SK-N-SH treated with all-trans-retinoic acid at 6 μM for 48 hours (cell line): ENCODE data around the gene DNTT.

Source experiments
- ATAC-seq: fragments of 200-7000 bp; cut with Tn5 transposase; 3 replicates; pipeline ENCODE4 v1.9.1; 2020; ENCODE audit warnings: mild to moderate bottlenecking, moderate library complexity
- ARNTL ChIP-seq: fragments of 450-650 bp; formaldehyde crosslinking; IDR thresholded peaks from 2 replicates; pipeline ENCODE4 v1.5.0; 2020; ENCODE audit warnings: low read depth, mild to moderate bottlenecking, moderate library complexity, borderline replicate concordance
- BACH2 ChIP-seq: fragments of 250-450 bp; sonication (Bioruptor Pico); IDR thresholded peaks from 2 replicates; pipeline ENCODE4 v1.9.0; 2021; ENCODE audit warnings: mild to moderate bottlenecking, borderline replicate concordance
- CREB5 ChIP-seq: fragments of 250-450 bp; sonication (Bioruptor Pico); IDR thresholded peaks from 2 replicates; pipeline ENCODE4 v1.5.1; 2020; ENCODE audit warnings: low read depth, mild to moderate bottlenecking, moderate library complexity
- CSDC2 ChIP-seq: fragments of 250-450 bp; sonication (Bioruptor Pico); IDR thresholded peaks from 2 replicates; pipeline ENCODE4 v1.5.0; 2020; ENCODE audit warnings: mild to moderate bottlenecking, moderate library complexity
- ESRRG ChIP-seq: fragments of 250-450 bp; sonication (Bioruptor Pico); IDR thresholded peaks from 2 replicates; pipeline ENCODE4 v1.6.1; 2021; ENCODE audit warnings: mild to moderate bottlenecking
- GLIS3 ChIP-seq: fragments of 250-450 bp; sonication (Bioruptor Pico); IDR thresholded peaks from 2 replicates; pipeline ENCODE4 v1.5.0; 2020; ENCODE audit warnings: mild to moderate bottlenecking, moderate library complexity
- ISL1 ChIP-seq: fragments of 250-450 bp; sonication (Bioruptor Pico); IDR thresholded peaks from 2 replicates; pipeline ENCODE4 v2.1.2; 2022; ENCODE audit warnings: mild to moderate bottlenecking, moderate library complexity
- PATZ1 ChIP-seq: fragments of 250-450 bp; sonication (Bioruptor Pico); IDR thresholded peaks from 2 replicates; pipeline ENCODE4 v1.8.0; 2020; ENCODE audit warnings: mild to moderate bottlenecking, moderate library complexity, borderline replicate concordance
- PPARA ChIP-seq: fragments of 250-450 bp; sonication (Bioruptor Pico); IDR thresholded peaks from 2 replicates; pipeline ENCODE4 v1.5.0; 2020; ENCODE audit warnings: mild to moderate bottlenecking, borderline replicate concordance
- RARB ChIP-seq: fragments of 250-450 bp; sonication (Bioruptor Pico); IDR thresholded peaks from 2 replicates; pipeline ENCODE4 v1.8.0; 2021; ENCODE audit warnings: mild to moderate bottlenecking, moderate library complexity
- SNAI2 ChIP-seq: fragments of 250-450 bp; sonication (Bioruptor Pico); IDR thresholded peaks from 2 replicates; pipeline ENCODE4 v1.5.0; 2020; ENCODE audit warnings: mild to moderate bottlenecking, moderate library complexity
- TCF4 ChIP-seq: fragments of 250-450 bp; sonication (Bioruptor Pico); IDR thresholded peaks from 2 replicates; pipeline ENCODE4 v1.8.0; 2021; ENCODE audit warnings: mild to moderate bottlenecking, moderate library complexity, borderline replicate concordance
- TOX ChIP-seq: fragments of 250-450 bp; sonication (Bioruptor Pico); IDR thresholded peaks from 2 replicates; pipeline ENCODE4 v1.8.0; 2021; ENCODE audit warnings: mild to moderate bottlenecking, moderate library complexity, borderline replicate concordance
- ZFP3 ChIP-seq: fragments of 250-450 bp; sonication (Bioruptor Pico); IDR thresholded peaks from 2 replicates; pipeline ENCODE4 v1.5.0; 2020; ENCODE audit warnings: mild to moderate bottlenecking, moderate library complexity
- ZNF565 ChIP-seq: fragments of 450-650 bp; formaldehyde crosslinking; conservative IDR thresholded peaks from 2 replicates; pipeline ENCODE4 v1.5.0; 2020; ENCODE audit warnings: low read depth, mild to moderate bottlenecking, moderate library complexity
- ZNF70 ChIP-seq: fragments of 450-650 bp; formaldehyde crosslinking; IDR thresholded peaks from 2 replicates; pipeline ENCODE4 v1.5.0; 2020; ENCODE audit warnings: mild to moderate bottlenecking, moderate library complexity
- ZNF8 ChIP-seq: fragments of 450-650 bp; formaldehyde crosslinking; IDR thresholded peaks from 2 replicates; pipeline ENCODE4 v1.5.0; 2020; ENCODE audit warnings: mild to moderate bottlenecking, moderate library complexity
- TF ChIP-seq, protein P1 (sequence below): fragments of 250-450 bp; sonication (Bioruptor Pico); IDR thresholded peaks from 2 replicates; pipeline ENCODE4 v1.5.1; 2021; ENCODE audit warnings: mild to moderate bottlenecking, moderate library complexity
- TF ChIP-seq, protein P2 (sequence below): fragments of 250-450 bp; sonication (Bioruptor Pico); IDR thresholded peaks from 2 replicates; pipeline ENCODE4 v1.5.0; 2020; ENCODE audit warnings: mild to moderate bottlenecking, moderate library complexity
- TF ChIP-seq, protein P3 (sequence below): fragments of 250-450 bp; sonication (Bioruptor Pico); IDR thresholded peaks from 2 replicates; pipeline ENCODE4 v1.8.0; 2021; ENCODE audit warnings: low read depth, mild to moderate bottlenecking, moderate library complexity, borderline replicate concordance

Gene DNTT

DNA sequence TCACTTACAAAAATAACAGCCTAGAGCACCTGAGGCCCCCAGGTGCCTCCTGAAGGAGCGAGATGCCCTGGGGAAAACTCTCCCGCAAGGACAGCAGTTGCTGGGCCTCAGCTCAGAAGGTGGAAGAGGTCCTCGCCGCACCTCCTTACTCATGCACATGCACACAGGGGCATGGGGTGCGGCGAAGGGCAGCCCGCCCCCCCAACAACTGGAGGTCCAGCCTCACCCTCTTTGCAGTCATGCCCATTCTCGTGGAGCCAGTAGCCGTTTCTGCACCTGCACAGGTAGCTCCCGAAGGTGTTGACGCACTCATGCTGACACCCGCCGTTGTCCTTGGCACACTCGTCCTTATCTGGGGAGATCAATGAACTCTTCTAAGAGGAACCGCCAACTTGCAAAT is 74.5 kb downstream of the DNTT start:
- ATAC-seq = no peak
- TF ChIP-seq CSDC2 (CRISPR knock-in tag) = no peak
- TF ChIP-seq RARB (CRISPR knock-in tag) = no peak
- TF ChIP-seq CREB5 (CRISPR knock-in tag) = no peak
- no peak for TF ChIP-seq ZFP3 (CRISPR knock-in tag)
- no peak for TF ChIP-seq GLIS3 (CRISPR knock-in tag)
- no peak for TF ChIP-seq ARNTL (CRISPR knock-in tag)
- TF ChIP-seq PATZ1 (CRISPR knock-in tag) = no peak
- TF ChIP-seq, protein P1, sequence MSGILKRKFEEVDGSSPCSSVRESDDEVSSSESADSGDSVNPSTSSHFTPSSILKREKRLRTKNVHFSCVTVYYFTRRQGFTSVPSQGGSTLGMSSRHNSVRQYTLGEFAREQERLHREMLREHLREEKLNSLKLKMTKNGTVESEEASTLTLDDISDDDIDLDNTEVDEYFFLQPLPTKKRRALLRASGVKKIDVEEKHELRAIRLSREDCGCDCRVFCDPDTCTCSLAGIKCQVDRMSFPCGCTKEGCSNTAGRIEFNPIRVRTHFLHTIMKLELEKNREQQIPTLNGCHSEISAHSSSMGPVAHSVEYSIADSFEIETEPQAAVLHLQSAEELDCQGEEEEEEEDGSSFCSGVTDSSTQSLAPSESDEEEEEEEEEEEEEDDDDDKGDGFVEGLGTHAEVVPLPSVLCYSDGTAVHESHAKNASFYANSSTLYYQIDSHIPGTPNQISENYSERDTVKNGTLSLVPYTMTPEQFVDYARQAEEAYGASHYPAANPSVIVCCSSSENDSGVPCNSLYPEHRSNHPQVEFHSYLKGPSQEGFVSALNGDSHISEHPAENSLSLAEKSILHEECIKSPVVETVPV (CRISPR knock-in tag) = no peak
- no peak for TF ChIP-seq ZNF565 (CRISPR knock-in tag)
- TF ChIP-seq TOX (CRISPR knock-in tag) = no peak
- no peak for TF ChIP-seq TCF4 (CRISPR knock-in tag)
- TF ChIP-seq PPARA (CRISPR knock-in tag) = no peak
- no peak for TF ChIP-seq ZNF70 (CRISPR knock-in tag)
- no peak for TF ChIP-seq SNAI2
- no peak for TF ChIP-seq BACH2 (CRISPR knock-in tag)
- no peak for TF ChIP-seq ESRRG (CRISPR knock-in tag)

- no peak for ATAC-seq
Measured at GRCh38 chr10:96379758-96380157, 75.5 kb downstream of the DNTT start.

GRCh38 chr10:96380821-96381220 is 76.6 kb downstream of the DNTT start:
- no peak; the same call in 2 of the 3 replicates for ATAC-seq
- TF ChIP-seq PPARA (CRISPR knock-in tag) = no peak
- TF ChIP-seq, protein P2, sequence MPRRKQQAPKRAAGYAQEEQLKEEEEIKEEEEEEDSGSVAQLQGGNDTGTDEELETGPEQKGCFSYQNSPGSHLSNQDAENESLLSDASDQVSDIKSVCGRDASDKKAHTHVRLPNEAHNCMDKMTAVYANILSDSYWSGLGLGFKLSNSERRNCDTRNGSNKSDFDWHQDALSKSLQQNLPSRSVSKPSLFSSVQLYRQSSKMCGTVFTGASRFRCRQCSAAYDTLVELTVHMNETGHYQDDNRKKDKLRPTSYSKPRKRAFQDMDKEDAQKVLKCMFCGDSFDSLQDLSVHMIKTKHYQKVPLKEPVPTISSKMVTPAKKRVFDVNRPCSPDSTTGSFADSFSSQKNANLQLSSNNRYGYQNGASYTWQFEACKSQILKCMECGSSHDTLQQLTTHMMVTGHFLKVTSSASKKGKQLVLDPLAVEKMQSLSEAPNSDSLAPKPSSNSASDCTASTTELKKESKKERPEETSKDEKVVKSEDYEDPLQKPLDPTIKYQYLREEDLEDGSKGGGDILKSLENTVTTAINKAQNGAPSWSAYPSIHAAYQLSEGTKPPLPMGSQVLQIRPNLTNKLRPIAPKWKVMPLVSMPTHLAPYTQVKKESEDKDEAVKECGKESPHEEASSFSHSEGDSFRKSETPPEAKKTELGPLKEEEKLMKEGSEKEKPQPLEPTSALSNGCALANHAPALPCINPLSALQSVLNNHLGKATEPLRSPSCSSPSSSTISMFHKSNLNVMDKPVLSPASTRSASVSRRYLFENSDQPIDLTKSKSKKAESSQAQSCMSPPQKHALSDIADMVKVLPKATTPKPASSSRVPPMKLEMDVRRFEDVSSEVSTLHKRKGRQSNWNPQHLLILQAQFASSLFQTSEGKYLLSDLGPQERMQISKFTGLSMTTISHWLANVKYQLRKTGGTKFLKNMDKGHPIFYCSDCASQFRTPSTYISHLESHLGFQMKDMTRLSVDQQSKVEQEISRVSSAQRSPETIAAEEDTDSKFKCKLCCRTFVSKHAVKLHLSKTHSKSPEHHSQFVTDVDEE (CRISPR knock-in tag) = no peak
- TF ChIP-seq TOX (CRISPR knock-in tag) = no peak
- TF ChIP-seq ZNF8 (CRISPR knock-in tag) = no peak
- TF ChIP-seq, protein P1 (CRISPR knock-in tag) = no peak
- no peak for TF ChIP-seq ISL1
- no peak for TF ChIP-seq GLIS3 (CRISPR knock-in tag)
- TF ChIP-seq, protein P3, sequence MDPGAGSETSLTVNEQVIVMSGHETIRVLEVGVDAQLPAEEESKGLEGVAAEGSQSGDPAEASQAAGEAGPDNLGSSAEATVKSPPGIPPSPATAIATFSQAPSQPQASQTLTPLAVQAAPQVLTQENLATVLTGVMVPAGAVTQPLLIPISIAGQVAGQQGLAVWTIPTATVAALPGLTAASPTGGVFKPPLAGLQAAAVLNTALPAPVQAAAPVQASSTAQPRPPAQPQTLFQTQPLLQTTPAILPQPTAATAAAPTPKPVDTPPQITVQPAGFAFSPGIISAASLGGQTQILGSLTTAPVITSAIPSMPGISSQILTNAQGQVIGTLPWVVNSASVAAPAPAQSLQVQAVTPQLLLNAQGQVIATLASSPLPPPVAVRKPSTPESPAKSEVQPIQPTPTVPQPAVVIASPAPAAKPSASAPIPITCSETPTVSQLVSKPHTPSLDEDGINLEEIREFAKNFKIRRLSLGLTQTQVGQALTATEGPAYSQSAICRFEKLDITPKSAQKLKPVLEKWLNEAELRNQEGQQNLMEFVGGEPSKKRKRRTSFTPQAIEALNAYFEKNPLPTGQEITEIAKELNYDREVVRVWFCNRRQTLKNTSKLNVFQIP = no peak

More at GRCh38 chr10:96379758-96380157, 75.5 kb downstream of the DNTT start:
- TF ChIP-seq TOX (CRISPR knock-in tag) = no peak
- TF ChIP-seq, protein P1 (CRISPR knock-in tag) = no peak
